H1 (cell line): Measurements from ENCODE around the gene DRP2. TPM values are rescaled to one million over a fixed set of nuclear protein-coding genes. Genes with fewer than 3 reads are reported as not detected.

Source experiments
- EGR1 ChIP-seq: IDR thresholded peaks from 2 replicates; pipeline ENCODE4 v1.6.1; 2011; ENCODE audit warnings: low read depth, low read length, borderline replicate concordance
- FOSL1 ChIP-seq: IDR thresholded peaks from 2 replicates; pipeline ENCODE4 v1.6.1; 2011; ENCODE audit warnings: mild to moderate bottlenecking, low read depth, low read length, moderate library complexity; ENCODE audit not compliant: insufficient read depth
- JUND ChIP-seq: IDR thresholded peaks from 2 replicates; pipeline ENCODE4 v1.6.1; 2011; ENCODE audit warnings: mild to moderate bottlenecking, improper control_type of control experiment, low read length
- KDM4A ChIP-seq: IDR thresholded peaks from one replicate; pipeline ENCODE4 v1.7.1; 2012; ENCODE audit warnings: low read depth, mild to moderate bottlenecking, moderate library complexity, low read length, inconsistent platforms; ENCODE audit not compliant: severe bottlenecking
- POLR2AphosphoS5 ChIP-seq: IDR thresholded peaks from 2 replicates; pipeline ENCODE4 v1.6.1; 2011; ENCODE audit warnings: low read depth, low read length
- RAD21 ChIP-seq, 2 experiments: IDR thresholded peaks in 1 of 2; conservative IDR thresholded peaks in 1 of 2; 2 replicates each; pipeline ENCODE4 v1.6.1; 2011; ENCODE audit warnings: low read depth in 2 of 2, low read length in 2 of 2, improper control_type of control experiment in 1 of 2, inconsistent platforms in 1 of 2, mild to moderate bottlenecking in 1 of 2, moderate library complexity in 1 of 2
- SIN3A ChIP-seq, 2 experiments: IDR thresholded peaks in 1 of 2; conservative IDR thresholded peaks in 1 of 2; 2 replicates each; pipeline ENCODE4 v1.6.1; 2011 to 2012; ENCODE audit warnings: low read length in 2 of 2, improper control_type of control experiment in 1 of 2, low read depth in 1 of 2, mild to moderate bottlenecking in 1 of 2
- SIRT6 ChIP-seq: IDR thresholded peaks from one replicate; pipeline ENCODE4 v1.7.1; 2012; ENCODE audit warnings: low read length, inconsistent platforms
- SP1 ChIP-seq: IDR thresholded peaks from 2 replicates; pipeline ENCODE4 v1.6.1; 2011; ENCODE audit warnings: low read depth, low read length
- TCF12 ChIP-seq: IDR thresholded peaks from 2 replicates; pipeline ENCODE4 v1.6.1; 2011; ENCODE audit warnings: low read depth, mild to moderate bottlenecking, low read length
- polyA plus RNA-seq, 7 experiments: library from polyadenylated mRNA; depleted of rRNA in 3 of 7; stranded (reverse) in 5 of 7; unstranded in 2 of 7; fragments of >200 nt in 5 of 7; fragments of 200-250 nt in 2 of 7; gene quantifications; 1 replicate in 5 of 7; 2 replicates in 1 of 7; 4 replicates in 1 of 7; pipeline versions ENCODE4 v1.2.1 to v1.2.3, GENCODE V29; 2011 to 2013; ENCODE audit warnings: missing spikeins in 2 of 7, mixed read lengths in 2 of 7
- total RNA-seq: library from RNA; stranded (reverse); fragmentation: NEBNext Ultra II Directional; extraction: Animal tissue kit (Norgen Biotek cat#: 25700); gene quantifications from 2 replicates; pipeline ENCODE4 v1.2.1, GENCODE V29; 2021
- TF ChIP-seq, protein P1 (sequence below): fragments of 300-600 bp; sonication (generic); IDR thresholded peaks from 2 replicates; pipeline ENCODE4 v1.7.1; 2012; ENCODE audit warnings: low read length, moderate library complexity, mild to moderate bottlenecking, inconsistent platforms; ENCODE audit not compliant: insufficient replicate concordance

DRP2 gene
- total and polyA plus RNA-seq, 2 of the 8 experiments (the other 6 are each of a cell fraction or from before 2014, with no cell fraction given), result 0.18 to 0.20 TPM

DNA sequence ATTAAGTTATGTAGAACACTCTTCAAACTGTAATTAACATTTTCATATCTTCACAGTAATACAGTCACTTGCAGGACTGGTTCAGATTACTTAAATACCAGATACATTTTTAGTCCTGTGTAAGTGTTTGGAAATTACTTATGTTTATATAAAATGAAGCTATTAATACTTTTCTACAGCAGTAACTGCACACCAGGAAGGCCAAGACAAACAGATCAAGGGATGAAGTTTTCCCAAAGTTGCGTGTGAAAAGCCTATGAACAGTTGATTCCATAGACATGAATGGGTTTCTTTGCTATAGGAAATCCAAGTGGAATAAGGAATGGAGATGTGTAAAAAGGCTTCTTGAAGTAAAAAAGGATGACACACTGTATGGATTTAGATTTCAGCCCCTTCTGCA, 28.9 kb upstream of the DRP2 start (continued):
- TF ChIP-seq, protein P1, sequence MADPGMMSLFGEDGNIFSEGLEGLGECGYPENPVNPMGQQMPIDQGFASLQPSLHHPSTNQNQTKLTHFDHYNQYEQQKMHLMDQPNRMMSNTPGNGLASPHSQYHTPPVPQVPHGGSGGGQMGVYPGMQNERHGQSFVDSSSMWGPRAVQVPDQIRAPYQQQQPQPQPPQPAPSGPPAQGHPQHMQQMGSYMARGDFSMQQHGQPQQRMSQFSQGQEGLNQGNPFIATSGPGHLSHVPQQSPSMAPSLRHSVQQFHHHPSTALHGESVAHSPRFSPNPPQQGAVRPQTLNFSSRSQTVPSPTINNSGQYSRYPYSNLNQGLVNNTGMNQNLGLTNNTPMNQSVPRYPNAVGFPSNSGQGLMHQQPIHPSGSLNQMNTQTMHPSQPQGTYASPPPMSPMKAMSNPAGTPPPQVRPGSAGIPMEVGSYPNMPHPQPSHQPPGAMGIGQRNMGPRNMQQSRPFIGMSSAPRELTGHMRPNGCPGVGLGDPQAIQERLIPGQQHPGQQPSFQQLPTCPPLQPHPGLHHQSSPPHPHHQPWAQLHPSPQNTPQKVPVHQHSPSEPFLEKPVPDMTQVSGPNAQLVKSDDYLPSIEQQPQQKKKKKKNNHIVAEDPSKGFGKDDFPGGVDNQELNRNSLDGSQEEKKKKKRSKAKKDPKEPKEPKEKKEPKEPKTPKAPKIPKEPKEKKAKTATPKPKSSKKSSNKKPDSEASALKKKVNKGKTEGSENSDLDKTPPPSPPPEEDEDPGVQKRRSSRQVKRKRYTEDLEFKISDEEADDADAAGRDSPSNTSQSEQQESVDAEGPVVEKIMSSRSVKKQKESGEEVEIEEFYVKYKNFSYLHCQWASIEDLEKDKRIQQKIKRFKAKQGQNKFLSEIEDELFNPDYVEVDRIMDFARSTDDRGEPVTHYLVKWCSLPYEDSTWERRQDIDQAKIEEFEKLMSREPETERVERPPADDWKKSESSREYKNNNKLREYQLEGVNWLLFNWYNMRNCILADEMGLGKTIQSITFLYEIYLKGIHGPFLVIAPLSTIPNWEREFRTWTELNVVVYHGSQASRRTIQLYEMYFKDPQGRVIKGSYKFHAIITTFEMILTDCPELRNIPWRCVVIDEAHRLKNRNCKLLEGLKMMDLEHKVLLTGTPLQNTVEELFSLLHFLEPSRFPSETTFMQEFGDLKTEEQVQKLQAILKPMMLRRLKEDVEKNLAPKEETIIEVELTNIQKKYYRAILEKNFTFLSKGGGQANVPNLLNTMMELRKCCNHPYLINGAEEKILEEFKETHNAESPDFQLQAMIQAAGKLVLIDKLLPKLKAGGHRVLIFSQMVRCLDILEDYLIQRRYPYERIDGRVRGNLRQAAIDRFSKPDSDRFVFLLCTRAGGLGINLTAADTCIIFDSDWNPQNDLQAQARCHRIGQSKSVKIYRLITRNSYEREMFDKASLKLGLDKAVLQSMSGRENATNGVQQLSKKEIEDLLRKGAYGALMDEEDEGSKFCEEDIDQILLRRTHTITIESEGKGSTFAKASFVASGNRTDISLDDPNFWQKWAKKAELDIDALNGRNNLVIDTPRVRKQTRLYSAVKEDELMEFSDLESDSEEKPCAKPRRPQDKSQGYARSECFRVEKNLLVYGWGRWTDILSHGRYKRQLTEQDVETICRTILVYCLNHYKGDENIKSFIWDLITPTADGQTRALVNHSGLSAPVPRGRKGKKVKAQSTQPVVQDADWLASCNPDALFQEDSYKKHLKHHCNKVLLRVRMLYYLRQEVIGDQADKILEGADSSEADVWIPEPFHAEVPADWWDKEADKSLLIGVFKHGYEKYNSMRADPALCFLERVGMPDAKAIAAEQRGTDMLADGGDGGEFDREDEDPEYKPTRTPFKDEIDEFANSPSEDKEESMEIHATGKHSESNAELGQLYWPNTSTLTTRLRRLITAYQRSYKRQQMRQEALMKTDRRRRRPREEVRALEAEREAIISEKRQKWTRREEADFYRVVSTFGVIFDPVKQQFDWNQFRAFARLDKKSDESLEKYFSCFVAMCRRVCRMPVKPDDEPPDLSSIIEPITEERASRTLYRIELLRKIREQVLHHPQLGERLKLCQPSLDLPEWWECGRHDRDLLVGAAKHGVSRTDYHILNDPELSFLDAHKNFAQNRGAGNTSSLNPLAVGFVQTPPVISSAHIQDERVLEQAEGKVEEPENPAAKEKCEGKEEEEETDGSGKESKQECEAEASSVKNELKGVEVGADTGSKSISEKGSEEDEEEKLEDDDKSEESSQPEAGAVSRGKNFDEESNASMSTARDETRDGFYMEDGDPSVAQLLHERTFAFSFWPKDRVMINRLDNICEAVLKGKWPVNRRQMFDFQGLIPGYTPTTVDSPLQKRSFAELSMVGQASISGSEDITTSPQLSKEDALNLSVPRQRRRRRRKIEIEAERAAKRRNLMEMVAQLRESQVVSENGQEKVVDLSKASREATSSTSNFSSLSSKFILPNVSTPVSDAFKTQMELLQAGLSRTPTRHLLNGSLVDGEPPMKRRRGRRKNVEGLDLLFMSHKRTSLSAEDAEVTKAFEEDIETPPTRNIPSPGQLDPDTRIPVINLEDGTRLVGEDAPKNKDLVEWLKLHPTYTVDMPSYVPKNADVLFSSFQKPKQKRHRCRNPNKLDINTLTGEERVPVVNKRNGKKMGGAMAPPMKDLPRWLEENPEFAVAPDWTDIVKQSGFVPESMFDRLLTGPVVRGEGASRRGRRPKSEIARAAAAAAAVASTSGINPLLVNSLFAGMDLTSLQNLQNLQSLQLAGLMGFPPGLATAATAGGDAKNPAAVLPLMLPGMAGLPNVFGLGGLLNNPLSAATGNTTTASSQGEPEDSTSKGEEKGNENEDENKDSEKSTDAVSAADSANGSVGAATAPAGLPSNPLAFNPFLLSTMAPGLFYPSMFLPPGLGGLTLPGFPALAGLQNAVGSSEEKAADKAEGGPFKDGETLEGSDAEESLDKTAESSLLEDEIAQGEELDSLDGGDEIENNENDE, result no peak
- TF ChIP-seq KDM4A (no peak), FOSL1 (no peak), JUND (no peak), SP1 (no peak), POLR2AphosphoS5 (no peak), RAD21 (IDR thresholded peaks at IDR 0.05 in 1 of 2, conservative IDR thresholded peaks at IDR 0.05 in 1 of 2; ENCODE audit: low read depth in 2 of 2, low read length in 2 of 2) (no peak), SIN3A (conservative IDR thresholded peaks at IDR 0.05 in 1 of 2, IDR thresholded peaks at IDR 0.05 in 1 of 2; ENCODE audit: low read depth in 1 of 2, low read length in 2 of 2) (no peak), SIRT6 (no peak), TCF12 (no peak), EGR1 (no peak)
